ENCODE results near the gene PSG5. TPM values are rescaled to one million over a fixed set of nuclear protein-coding genes. Genes with fewer than 3 reads are reported as not detected.
A peak's percentile ranks its signal among the peaks of the same experiment; 100 is the strongest.
"Not testable (repeated sequence)": the region's sequence is repeated elsewhere in the genome, so short reads cannot be mapped to it uniquely, and the experiment has no call there.

Gene PSG5
- total RNA-seq, 8 experiments from 2014 or later = 0.13 to 0.80 (median 0.47) TPM; not detected in 5

DNA sequence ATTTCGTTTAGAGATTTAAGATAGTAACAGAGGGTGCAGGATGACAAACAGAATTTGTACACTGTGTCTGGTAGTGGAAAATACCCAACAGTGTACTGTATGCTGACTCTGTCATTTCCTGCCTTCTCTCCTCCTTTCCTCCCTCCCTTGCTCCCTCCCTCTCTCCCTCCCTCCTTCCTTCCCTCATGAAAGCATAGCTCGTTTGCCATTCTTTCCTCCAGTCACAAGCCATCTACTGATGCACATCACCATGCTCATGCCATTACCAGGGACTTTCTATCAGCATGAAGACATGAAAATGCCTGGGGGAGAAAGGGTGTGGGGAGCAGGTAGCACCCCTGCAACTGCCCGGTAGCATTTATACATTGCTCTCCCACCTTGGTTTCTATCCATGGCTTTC, 66.8 kb downstream of the PSG5 start:
- WGBS, 10 experiments = 80 to 100% methylated on average over 1 to 2 of the region's 3 CpGs; no CpG with 5 or more reads in 8 of the 10 experiments
- in situ Hi-C loops (cut with MboI; ENCODE audit: low pct_unique_long_range_greater_than_20kb in 2 of 9, low sequenced_read_pairs in 9 of 9, unreplicated experiment in 9 of 9); H3K4me1 ChIP-seq (replicated peaks in 1 of 2); H3K4me3 ChIP-seq; H3K27ac ChIP-seq: not testable (repeated sequence)
- peak in 1 of 8 experiments; percentile 54 for ATAC-seq (replicated peaks in 6 of 8)

Other genes with a start within 250 kb of the PSG5 start
- under 1 TPM in 4 of 8 experiments, not detected in 4; 0.09 to 0.71 (median 0.22) TPM for gene PSG7, start 249.3 kb downstream of the PSG5 start, total RNA-seq
- 1 to 10 TPM in 1 of 8 experiments, under 1 TPM in 2, not detected in 5; 0.18 to 1.5 (median 0.29) TPM for gene PSG11, start 160.1 kb downstream of the PSG5 start, total RNA-seq
- gene PSG2, start 103.8 kb downstream of the PSG5 start, total RNA-seq = under 1 TPM in 1 of 8 experiments, not detected in 7; 0.81 TPM
- 1 to 10 TPM in 2 of 8 experiments, under 1 TPM in 2, not detected in 4; 0.21 to 2.2 (median 0.79) TPM for gene PSG4, start 19.1 kb upstream of the PSG5 start, total RNA-seq
- gene PSG9, start 83.0 kb upstream of the PSG5 start, total RNA-seq = under 1 TPM in 5 of 8 experiments, not detected in 3; 0.05 to 0.46 (median 0.38) TPM
- under 1 TPM in 2 of 8 experiments, not detected in 6; 0.24 to 0.51 TPM for gene CD177, start 167.2 kb upstream of the PSG5 start, total RNA-seq
- gene TEX101, start 228.4 kb upstream of the PSG5 start, total RNA-seq = not detected

All from motor neuron (in vitro differentiated cells).